SIG-M5 treated with dmso at 0.1 percent for 504 hours (cell line): ENCODE data around the gene LY6G6F.

Experiments used
- DNase-seq: peaks from one replicate; lab custom pipeline; 2025; ENCODE audit not compliant: unreplicated experiment; lab: John Stamatoyannopoulos, UW

Gene LY6G6F

DNA sequence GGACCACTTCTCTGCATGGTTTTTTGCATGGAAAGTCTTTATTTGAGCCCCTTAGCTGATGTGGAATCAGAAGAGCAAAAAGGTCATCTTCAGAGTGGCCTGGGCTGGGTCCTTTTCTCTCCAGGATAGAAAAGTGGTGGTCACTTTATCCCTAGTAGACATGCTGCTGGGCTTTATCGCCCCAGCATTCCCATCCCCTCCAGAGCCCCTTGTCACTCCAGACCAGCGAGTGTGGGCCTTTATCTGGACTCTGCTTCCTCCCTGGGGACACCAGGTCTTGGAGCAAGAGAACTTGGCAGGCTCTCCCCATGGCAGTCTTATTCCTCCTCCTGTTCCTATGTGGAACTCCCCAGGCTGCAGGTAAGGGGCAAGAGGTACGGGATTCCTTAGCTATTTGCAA lies at the start of gene LY6G6F:
Gene LY6G6F (plus strand): TSS at position 268 of the 400 bp plus-strand sequence. CDS start 41 bp downstream, at position 309.
- no peak for DNase-seq

DNA sequence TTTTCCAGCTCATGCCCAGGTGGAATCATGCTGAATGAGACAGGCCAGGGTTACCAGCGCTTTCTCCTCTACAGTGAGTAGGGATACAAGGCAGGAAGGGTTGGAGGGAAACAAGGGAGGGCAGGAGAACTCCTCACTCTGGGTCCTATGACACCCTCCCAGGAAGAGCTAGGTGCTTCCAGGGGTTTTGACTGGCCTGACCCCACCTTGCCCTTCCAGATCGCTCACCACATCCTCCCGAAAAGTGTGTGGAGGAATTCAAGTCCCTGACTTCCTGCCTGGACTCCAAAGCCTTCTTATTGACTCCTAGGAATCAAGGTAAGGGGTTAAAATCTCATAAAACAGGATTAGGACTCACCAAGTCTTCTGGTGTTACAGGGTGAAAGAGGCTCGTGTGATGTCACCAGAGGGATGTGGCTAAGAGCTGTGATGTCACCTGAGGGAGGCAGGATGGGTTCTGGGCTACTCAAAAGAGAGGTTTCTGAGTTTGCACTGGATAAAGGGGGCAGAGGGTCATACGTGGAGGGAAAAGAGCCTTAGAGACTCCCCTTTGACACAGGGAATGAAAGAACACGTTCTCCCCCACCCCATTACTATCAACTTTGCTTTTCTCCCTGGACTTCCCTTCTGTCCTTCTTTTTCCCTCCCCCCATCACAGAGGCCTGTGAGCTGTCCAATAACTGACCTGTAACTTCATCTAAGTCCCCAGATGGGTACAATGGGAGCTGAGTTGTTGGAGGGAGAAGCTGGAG lies 49.1 kb upstream of the LY6G6F start:
- DNase-seq, result no peak

DNA sequence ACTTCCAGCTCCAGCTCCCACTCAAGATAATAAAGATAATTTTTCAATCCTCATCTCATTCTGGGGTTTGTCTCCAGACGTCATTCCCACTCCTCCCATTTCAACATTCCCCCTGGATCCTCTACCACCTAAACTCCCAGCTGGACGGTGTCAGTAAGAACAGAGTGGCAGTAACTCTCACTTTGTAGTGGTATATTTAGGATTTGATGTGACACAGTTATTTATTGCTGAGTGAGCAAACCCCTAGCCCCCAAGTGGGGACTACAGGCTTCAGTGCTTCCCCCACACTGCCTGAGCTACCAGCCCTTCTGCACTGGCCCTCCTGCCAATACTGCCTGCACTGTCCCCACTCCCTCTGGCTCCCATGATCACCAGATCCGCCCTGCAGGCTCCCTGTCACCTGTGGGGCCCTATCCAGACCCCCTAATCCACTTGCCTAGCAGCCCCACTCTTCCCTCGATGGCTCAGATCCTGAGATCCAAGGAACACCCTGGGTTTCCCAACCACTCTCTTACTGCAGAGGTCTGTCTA lies 48.4 kb upstream of the LY6G6F start:
- no peak for DNase-seq

DNA sequence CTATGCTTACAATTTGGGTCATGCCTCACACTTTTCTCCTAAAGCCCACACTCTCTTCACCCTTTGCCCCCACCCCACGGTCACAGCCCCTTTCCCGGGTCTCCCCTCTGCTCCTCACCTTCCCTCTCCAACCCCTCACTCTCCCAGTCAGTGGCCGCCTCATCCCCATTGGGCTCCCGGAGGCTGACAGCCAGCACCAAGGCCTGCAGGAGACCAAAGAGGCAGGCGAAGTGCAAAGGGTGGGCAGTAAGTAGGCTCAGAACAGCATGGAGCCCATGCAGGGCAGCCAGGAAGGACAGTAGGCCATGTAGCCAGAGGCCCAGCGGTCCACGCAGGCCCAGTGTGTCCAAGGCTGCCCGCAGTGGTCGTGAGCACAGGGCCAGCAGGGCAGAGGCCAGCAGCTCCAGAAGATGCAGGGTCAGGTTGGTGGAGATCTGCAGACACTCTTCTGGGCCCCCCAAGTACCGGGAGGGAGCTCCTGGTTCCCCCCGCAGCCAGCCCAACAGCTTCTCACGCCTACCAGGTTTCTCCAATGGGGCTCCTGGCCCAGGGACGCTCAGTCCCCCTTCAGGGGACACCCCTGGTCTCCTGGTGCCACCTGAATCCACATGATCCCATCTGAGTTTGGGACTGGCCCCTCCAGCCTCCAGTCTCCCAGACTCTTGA lies 47.5 kb upstream of the LY6G6F start:
- DNase-seq, result no peak

- DNase-seq, result peak; percentile 42
Observed at GRCh38 chr6:31659649-31660380, 46.9 kb upstream of the LY6G6F start.

GRCh38 chr6:31660381-31661261 lies 46.0 kb upstream of the LY6G6F start, which contains the start of gene C6orf47:
Gene C6orf47, minus strand, starts transcription at chr6:31660778. Its CDS starts 831 bp downstream, at chr6:31659947.
- peak; percentile 80 for DNase-seq

GRCh38 chr6:31661262-31662123 lies 45.2 kb upstream of the LY6G6F start:
- no peak for DNase-seq

- DNase-seq, result no peak
Observed at GRCh38 chr6:31662124-31662723, 44.4 kb upstream of the LY6G6F start.

- DNase-seq, result no peak
Observed at GRCh38 chr6:31663126-31663960, 43.3 kb upstream of the LY6G6F start.

DNA sequence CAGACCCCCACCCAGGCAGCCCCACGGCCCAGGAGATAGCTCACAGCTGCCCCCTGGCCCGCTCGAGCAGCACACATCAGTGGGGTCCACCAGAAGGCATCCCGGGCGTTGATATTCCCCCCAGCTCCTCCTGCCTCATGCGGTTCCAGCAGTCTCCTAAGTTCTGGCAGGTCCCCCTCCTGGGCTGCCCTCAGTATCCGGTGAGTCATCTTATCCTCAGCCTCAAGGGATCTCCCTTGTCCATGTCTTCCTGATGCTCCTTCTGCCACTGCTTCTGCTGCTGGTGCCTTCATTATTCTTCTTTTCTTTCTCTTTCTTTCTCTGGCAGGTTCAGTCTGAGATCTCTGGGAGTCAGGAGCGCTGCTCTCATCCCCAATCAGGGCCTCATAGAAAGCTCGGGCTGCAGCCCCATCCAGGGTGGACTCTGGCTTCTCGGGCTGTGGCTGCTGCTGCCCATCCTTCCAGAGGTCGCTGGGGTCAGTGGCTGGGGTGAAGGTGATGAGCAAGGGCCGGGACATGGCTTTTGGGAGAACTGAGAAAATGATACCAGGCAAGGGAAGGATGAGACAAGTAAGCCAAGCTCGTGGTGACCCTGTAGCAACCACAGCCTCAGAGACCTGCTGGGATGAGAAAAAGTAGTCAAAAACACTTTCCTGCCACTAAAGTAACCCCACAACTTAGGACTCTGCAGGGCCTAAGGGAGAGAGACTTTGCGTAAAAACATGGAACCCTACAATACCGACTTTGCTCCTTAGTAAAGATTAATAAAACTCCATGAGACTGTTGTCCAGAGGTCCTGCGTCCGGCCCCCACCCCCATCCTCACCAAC lies 42.5 kb upstream of the LY6G6F start:
- DNase-seq, result peak; percentile 47

- DNase-seq, result peak; percentile 96
Observed at GRCh38 chr6:31664790-31665500, 41.7 kb upstream of the LY6G6F start, which contains the start of gene GPANK1. Gene GPANK1, minus strand, starts transcription at chr6:31664997. Its CDS starts 519 bp downstream, at chr6:31664478.

DNA sequence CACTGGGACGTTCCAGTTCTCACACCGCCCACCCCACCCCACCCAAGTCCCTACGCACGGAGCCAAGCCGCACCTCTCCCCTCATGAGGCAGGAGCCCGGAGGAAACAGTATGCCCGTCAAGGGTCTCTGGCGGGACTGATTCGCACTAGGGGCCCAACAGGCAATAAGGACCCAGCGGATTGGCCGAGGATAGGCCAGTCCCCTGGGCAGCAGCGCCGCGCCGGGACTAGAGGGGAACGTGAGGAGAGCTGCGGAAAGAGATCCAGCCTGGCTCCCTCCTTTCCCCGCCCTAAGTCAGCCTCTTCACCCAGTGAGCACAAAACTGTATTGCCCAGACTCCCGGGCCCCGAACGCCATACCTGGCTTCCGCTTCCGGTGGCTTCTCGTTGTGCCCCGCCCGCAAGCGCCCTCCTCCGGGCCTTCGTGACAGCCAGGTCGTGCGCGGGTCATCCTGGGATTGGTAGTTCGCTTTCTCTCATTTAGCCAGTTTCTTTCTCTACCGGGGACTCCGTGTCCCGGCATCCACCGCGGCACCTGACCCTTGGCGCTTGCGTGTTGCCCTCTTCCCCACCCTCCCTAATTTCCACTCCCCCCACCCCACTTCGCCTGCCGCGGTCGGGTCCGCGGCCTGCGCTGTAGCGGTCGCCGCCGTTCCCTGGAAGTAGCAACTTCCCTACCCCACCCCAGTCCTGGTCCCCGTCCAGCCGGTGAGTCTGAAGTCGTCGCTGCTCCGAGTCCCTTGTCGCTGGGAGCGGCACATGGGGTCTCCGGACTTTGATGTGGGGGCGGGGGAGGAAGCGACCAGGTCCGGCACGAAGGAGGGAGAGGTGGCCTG lies 40.9 kb upstream of the LY6G6F start, which contains the start of gene CSNK2B:
Gene CSNK2B (plus strand): TSS at position 580 of the 836 bp plus-strand sequence. CDS start 752 bp downstream, outside the sequence.
- peak; percentile 98 for DNase-seq

DNA sequence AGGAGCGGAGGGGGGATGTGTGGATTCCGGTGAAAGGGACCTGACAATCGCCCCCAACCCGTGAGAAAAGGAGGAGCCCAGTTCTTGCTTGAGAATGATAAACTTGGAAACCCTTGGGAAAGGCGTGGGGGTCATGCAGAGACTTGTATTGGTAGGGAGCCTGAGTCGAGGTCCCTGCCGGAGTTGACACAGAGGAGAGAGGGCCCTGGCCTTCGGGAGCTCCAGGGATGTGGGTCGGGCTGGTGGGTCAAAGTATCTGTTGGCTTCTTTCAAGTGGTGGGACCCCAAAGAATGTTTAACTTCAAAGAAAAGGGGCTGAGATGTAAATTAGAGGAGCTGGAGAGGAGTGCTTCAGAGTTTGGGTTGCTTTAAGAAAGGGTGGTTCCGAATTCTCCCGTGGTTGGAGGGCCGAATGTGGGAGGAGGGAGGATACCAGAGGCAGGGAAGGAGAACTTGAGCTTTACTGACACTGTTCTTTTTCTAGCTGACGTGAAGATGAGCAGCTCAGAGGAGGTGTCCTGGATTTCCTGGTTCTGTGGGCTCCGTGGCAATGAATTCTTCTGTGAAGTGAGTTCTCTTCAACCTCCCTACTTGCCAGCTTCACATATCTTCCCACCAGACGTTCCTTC lies 40.2 kb upstream of the LY6G6F start:
- DNase-seq, result no peak

GRCh38 chr6:31669676-31670075 lies 37.0 kb upstream of the LY6G6F start, which contains the start of gene LY6G5B:
Gene LY6G5B, plus strand, starts transcription at chr6:31669976. Its CDS starts 975 bp downstream, at chr6:31670951.
- no peak for DNase-seq

DNA sequence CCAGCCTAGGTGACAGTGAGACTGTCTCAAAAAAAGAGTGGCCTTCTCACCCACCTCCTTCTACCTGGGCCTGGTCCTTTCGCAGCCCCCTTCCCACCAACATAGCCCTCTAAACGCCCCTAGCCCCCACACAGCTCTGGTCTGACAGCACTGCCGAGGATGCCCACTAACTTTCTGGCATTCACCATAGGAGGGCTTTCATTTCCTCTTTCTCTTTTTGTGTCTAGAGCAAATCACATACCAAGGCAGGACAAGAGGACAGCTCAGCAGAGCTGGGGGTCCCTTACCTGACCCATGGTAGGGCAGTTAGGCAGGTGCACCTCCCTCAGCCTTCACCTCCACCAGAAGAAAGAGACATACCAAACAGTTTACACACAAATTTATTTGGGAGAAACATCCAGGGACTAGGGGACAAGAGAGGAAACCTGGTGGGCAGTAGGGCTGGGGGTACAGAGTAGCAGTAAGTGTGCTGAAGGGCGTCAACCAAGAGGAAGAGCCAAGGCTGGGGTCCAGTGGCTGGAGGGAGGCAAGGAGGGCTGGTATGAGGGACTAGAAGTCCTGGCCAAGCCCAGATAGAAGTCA lies 30.3 kb upstream of the LY6G6F start:
- DNase-seq, result peak; percentile 39
